Kidney (tissue), 14 donors: Measurements from ENCODE around the gene DOHH. TPM values are rescaled to one million over a fixed set of nuclear protein-coding genes. Genes with fewer than 3 reads are reported as not detected.

Source experiments
- DNase-seq, 5 donors: peaks; one replicate each; pipeline ENCODE4 v3.0.0-alpha.2; 2013 to 2020
- FAIRE-seq: peaks from 2 replicates; lab custom pipeline; 2012; peaks lifted over from hg19 to GRCh38; lab: Jason Lieb, UNC
- H3K27ac ChIP-seq, 2 donors: one replicate each; pipeline ENCODE4 v1.7.0; 2013; ENCODE audit warnings: low read depth in 2 of 2, low read length in 2 of 2, inconsistent platforms in 1 of 2
- H3K27me3 ChIP-seq: one replicate; pipeline ENCODE4 v1.7.1; 2013; ENCODE audit warnings: low read length, inconsistent platforms; ENCODE audit not compliant: control insufficient read depth, insufficient read depth
- H3K36me3 ChIP-seq, 3 donors: one replicate each; pipeline versions ENCODE4 v1.7.0 to v1.7.1; 2013; ENCODE audit warnings: low read length in 3 of 3, control low read depth in 1 of 3, inconsistent platforms in 1 of 3; ENCODE audit not compliant: insufficient read depth in 3 of 3, control insufficient read depth in 2 of 3
- H3K4me1 ChIP-seq, 3 donors: one replicate each; pipeline versions ENCODE4 v1.7.0 to v1.7.1; 2013; ENCODE audit warnings: low read length in 3 of 3, inconsistent platforms in 1 of 3, low read depth in 1 of 3; ENCODE audit not compliant: control insufficient read depth in 2 of 3, insufficient read depth in 2 of 3
- H3K4me3 ChIP-seq, 3 donors: one replicate each; pipeline versions ENCODE4 v1.7.0 to v1.8.1; 2013; ENCODE audit warnings: low read length in 3 of 3, control low read depth in 1 of 3, inconsistent platforms in 1 of 3
- H3K9ac ChIP-seq, 3 donors: one replicate each; pipeline versions ENCODE4 v1.7.0 to v1.7.1; 2013; ENCODE audit warnings: low read length in 3 of 3, control low read depth in 1 of 3, inconsistent platforms in 1 of 3
- H3K9me3 ChIP-seq, 3 donors: one replicate each; pipeline versions ENCODE4 v1.7.0 to v1.7.1; 2013; ENCODE audit warnings: low read length in 3 of 3, control low read depth in 1 of 3, inconsistent platforms in 1 of 3; ENCODE audit not compliant: control insufficient read depth in 2 of 3, insufficient read depth in 1 of 3
- intact Hi-C: fragments of 100-400 bp; cut with DNase I; formaldehyde crosslinking; loops from one replicate; pipeline ENCODE4 v1.11.1; 2022
- polyA plus RNA-seq: library from polyadenylated mRNA; stranded (reverse); fragments of 350-450 nt; fragmentation: Illumina TruSeq; extraction: RNeasy Lipid Tissue Mini Kit (QIAGEN cat#74804); gene quantifications from one replicate; pipeline ENCODE4 v1.2.3, GENCODE V29; 2014; ENCODE audit warnings: low read depth, low replicate concordance; ENCODE audit not compliant: insufficient read depth
- total RNA-seq: library from RNA; stranded (reverse); fragmentation: NEBNext Ultra II Directional; extraction: Animal tissue kit (Norgen Biotek cat#: 25700); gene quantifications from one replicate; pipeline ENCODE4 v1.2.1, GENCODE V29; 2021
- TF ChIP-seq, protein P1 (sequence below): IDR thresholded peaks from 3 replicates; pipeline ENCODE4 v1.5.1; 2012; ENCODE audit warnings: mild to moderate bottlenecking, moderate library complexity, borderline replicate concordance; ENCODE audit not compliant: insufficient read depth; ENCODE audit errors: extremely low read depth
- donor health status: control.
- donor health status: control.
- donor health status: control.
- donor health status: control.
- donor health status: control.
- donor health status: DM: yes; HTN: yes; CAD: no.
- donor health status: Normal renal cell carcinoma (clear cell type).

Gene DOHH
- total and polyA plus RNA-seq, 2 donors from 2014 or later: 12.2 to 20.2 TPM

DNA sequence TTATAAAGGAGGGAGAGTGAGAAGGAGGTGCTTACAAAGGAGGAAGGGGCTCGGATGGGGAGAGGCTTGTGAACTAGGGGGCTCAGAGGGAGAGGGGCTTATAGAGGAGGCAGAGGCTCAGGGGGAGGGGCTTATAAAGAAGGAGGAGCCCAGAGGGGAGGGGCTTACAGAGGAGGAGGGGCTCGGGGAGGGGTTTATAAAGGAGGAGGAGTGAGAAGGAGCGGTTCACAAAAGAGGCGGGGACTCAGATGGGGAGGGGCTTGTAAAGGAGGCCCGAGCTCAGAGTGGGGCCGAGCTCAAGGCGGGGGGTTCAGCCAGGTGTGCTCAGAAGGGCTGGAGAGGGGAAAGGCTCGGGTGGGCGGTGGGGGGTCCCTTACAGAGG lies 20.6 kb downstream of the DOHH start:
- H3K4me1 ChIP-seq: peaks cover 0 to 14% (median 4%) of the 10 kb centered on the region in 3 donors
- TF ChIP-seq, protein P1, sequence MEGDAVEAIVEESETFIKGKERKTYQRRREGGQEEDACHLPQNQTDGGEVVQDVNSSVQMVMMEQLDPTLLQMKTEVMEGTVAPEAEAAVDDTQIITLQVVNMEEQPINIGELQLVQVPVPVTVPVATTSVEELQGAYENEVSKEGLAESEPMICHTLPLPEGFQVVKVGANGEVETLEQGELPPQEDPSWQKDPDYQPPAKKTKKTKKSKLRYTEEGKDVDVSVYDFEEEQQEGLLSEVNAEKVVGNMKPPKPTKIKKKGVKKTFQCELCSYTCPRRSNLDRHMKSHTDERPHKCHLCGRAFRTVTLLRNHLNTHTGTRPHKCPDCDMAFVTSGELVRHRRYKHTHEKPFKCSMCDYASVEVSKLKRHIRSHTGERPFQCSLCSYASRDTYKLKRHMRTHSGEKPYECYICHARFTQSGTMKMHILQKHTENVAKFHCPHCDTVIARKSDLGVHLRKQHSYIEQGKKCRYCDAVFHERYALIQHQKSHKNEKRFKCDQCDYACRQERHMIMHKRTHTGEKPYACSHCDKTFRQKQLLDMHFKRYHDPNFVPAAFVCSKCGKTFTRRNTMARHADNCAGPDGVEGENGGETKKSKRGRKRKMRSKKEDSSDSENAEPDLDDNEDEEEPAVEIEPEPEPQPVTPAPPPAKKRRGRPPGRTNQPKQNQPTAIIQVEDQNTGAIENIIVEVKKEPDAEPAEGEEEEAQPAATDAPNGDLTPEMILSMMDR: no peak
- DNase-seq (peak in 4 of 5 donors; percentile 56 to 78 (median 63)), FAIRE-seq (no peak)
- no peaks in the 10 kb centered on the region for H3K9me3 ChIP-seq
- peak overlapping the region in 1 of 2 donors; percentile 82 for H3K27ac ChIP-seq
- H3K27me3 ChIP-seq: no peaks in the 10 kb centered on the region
- no peak overlapping the region for H3K9ac ChIP-seq
- intact Hi-C loops: loop anchor here (10.0 kb wide), 1 partner anchor 155 kb away; no protein-coding TSS in a partner anchor
- peak overlapping the region in 2 of 3 donors; percentile 37 to 47 for H3K4me3 ChIP-seq
- peaks cover 0 to 7% (median 3%) of the 10 kb centered on the region in 3 donors for H3K36me3 ChIP-seq

DNA sequence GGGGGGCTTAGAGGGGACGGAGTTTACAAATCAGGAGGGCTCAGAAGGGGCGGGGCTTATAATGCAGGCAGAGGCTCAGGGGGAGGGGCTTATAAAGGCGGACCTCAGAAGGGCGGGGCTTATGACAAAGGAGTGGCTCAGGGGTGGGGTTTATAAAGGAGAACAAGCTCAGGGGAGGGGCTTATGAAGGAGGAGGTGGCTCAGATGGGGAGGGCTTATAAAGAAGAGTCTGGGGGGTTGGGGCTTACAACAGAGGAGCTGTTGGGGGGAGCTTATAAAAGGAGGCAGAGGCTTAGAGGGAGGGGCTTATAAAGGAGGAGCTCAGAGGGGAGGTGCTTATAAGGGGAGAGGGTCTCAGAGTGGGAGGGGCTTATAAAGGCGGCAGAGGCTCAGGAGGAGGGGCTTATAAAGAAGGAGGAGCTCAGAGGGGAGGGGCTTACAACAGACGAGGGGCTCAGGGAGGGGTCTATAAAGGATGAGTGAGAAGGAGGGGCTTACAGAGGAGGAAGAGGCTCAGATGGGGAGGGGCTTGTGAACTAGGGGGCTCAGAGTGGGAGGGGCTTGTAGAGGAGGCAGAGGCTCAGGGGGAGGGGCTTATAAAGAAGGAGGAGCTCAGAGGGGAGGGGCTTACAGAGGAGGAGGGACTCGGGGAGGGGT lies 21.2 kb downstream of the DOHH start:
- H3K9me3 ChIP-seq: no peaks in the 10 kb centered on the region
- TF ChIP-seq, protein P1: no peak
- no peaks in the 10 kb centered on the region for H3K27me3 ChIP-seq
- peaks cover 0 to 18% (median 7%) of the 10 kb centered on the region in 3 donors for H3K4me1 ChIP-seq
- no peak overlapping the region for H3K9ac ChIP-seq
- no peak overlapping the region for H3K27ac ChIP-seq
- no peak for FAIRE-seq
- peaks cover 0 to 10% (median 8%) of the 10 kb centered on the region in 3 donors for H3K36me3 ChIP-seq
- DNase-seq: peak in 2 of 5 donors; percentile 61 to 72
- intact Hi-C loops: loop anchor here (10.0 kb wide), 1 partner anchor 155 kb away; no protein-coding TSS in a partner anchor
- H3K4me3 ChIP-seq: peak overlapping the region in 1 of 3 donors; percentile 47

DNA sequence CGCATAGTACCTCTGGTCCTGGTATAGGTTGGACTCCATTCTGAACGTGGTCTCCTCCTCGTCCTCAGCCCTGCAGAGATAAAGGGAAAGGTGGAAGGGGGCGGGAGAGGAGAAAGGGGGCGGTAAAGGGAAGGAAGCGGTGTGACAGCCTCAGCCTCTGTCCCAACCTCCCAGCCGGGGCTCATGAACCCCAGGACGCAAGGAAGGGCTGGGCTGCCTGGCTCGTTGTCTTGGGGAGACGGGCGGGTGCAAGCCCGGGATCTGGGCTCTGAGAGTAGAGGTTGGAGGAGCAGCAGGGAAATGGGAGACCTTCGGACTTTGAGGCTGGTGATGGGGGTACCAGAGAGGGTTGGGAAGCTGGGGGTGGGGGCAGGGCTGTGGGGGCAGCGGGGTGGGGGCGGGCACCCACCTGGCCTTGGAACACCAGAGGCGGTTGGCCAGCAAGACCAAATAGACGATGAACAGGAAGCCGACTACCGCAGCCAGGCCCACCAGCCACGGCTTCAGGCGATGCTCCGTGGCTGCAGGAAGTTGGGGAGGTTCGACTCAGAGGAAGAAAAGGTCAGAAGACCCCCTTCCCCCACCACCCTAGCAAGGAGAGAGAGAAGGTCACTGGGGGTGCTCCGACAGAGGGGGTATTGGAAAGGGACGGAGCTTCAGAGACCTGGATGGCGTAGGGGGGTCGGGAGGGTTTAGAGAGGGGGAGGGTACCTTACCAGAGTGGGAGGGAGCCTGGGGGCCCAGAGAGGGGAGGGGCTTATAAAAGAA lies 21.9 kb downstream of the DOHH start:
- Histone ChIP-seq H3K4me1 (peaks cover 0 to 20% (median 9%) of the 10 kb centered on the region in 3 donors), H3K4me3 (no peak overlapping the region), H3K9ac (no peak overlapping the region), H3K27me3 (no peaks in the 10 kb centered on the region), H3K36me3 (peaks cover 0 to 10% (median 9%) of the 10 kb centered on the region in 3 donors), H3K9me3 (no peaks in the 10 kb centered on the region), H3K27ac (no peak overlapping the region)
- DNase-seq (no peak), FAIRE-seq (no peak)
- TF ChIP-seq, protein P1: no peak
- intact Hi-C loops: loop anchor here (10.0 kb wide), 1 partner anchor 154 kb away; no protein-coding TSS in a partner anchor
